Kidney (tissue), 14 donors: ENCODE results near the gene SMYD3. TPM values are rescaled to one million over a fixed set of nuclear protein-coding genes. Genes with fewer than 3 reads are reported as not detected.

Experiments used
- DNase-seq, 5 donors: peaks; one replicate each; pipeline ENCODE4 v3.0.0-alpha.2; 2013 to 2020
- FAIRE-seq: peaks from 2 replicates; lab custom pipeline; 2012; peaks lifted over from hg19 to GRCh38; lab: Jason Lieb, UNC
- H3K27ac ChIP-seq, 2 donors: one replicate each; pipeline ENCODE4 v1.7.0; 2013; ENCODE audit warnings: low read depth in 2 of 2, low read length in 2 of 2, inconsistent platforms in 1 of 2
- H3K27me3 ChIP-seq: one replicate; pipeline ENCODE4 v1.7.1; 2013; ENCODE audit warnings: low read length, inconsistent platforms; ENCODE audit not compliant: control insufficient read depth, insufficient read depth
- H3K36me3 ChIP-seq, 3 donors: one replicate each; pipeline versions ENCODE4 v1.7.0 to v1.7.1; 2013; ENCODE audit warnings: low read length in 3 of 3, control low read depth in 1 of 3, inconsistent platforms in 1 of 3; ENCODE audit not compliant: insufficient read depth in 3 of 3, control insufficient read depth in 2 of 3
- H3K4me1 ChIP-seq, 3 donors: one replicate each; pipeline versions ENCODE4 v1.7.0 to v1.7.1; 2013; ENCODE audit warnings: low read length in 3 of 3, inconsistent platforms in 1 of 3, low read depth in 1 of 3; ENCODE audit not compliant: control insufficient read depth in 2 of 3, insufficient read depth in 2 of 3
- H3K4me3 ChIP-seq, 3 donors: one replicate each; pipeline versions ENCODE4 v1.7.0 to v1.8.1; 2013; ENCODE audit warnings: low read length in 3 of 3, control low read depth in 1 of 3, inconsistent platforms in 1 of 3
- H3K9ac ChIP-seq, 3 donors: one replicate each; pipeline versions ENCODE4 v1.7.0 to v1.7.1; 2013; ENCODE audit warnings: low read length in 3 of 3, control low read depth in 1 of 3, inconsistent platforms in 1 of 3
- H3K9me3 ChIP-seq, 3 donors: one replicate each; pipeline versions ENCODE4 v1.7.0 to v1.7.1; 2013; ENCODE audit warnings: low read length in 3 of 3, control low read depth in 1 of 3, inconsistent platforms in 1 of 3; ENCODE audit not compliant: control insufficient read depth in 2 of 3, insufficient read depth in 1 of 3
- intact Hi-C: fragments of 100-400 bp; cut with DNase I; formaldehyde crosslinking; loops from one replicate; pipeline ENCODE4 v1.11.1; 2022
- polyA plus RNA-seq: library from polyadenylated mRNA; stranded (reverse); fragments of 350-450 nt; fragmentation: Illumina TruSeq; extraction: RNeasy Lipid Tissue Mini Kit (QIAGEN cat#74804); gene quantifications from one replicate; pipeline ENCODE4 v1.2.3, GENCODE V29; 2014; ENCODE audit warnings: low read depth, low replicate concordance; ENCODE audit not compliant: insufficient read depth
- total RNA-seq: library from RNA; stranded (reverse); fragmentation: NEBNext Ultra II Directional; extraction: Animal tissue kit (Norgen Biotek cat#: 25700); gene quantifications from one replicate; pipeline ENCODE4 v1.2.1, GENCODE V29; 2021
- TF ChIP-seq, protein P1 (sequence below): IDR thresholded peaks from 3 replicates; pipeline ENCODE4 v1.5.1; 2012; ENCODE audit warnings: mild to moderate bottlenecking, moderate library complexity, borderline replicate concordance; ENCODE audit not compliant: insufficient read depth; ENCODE audit errors: extremely low read depth
- donor health status: control.
- donor health status: control.
- donor health status: control.
- donor health status: control.
- donor health status: control.
- donor health status: DM: yes; HTN: yes; CAD: no.
- donor health status: Normal renal cell carcinoma (clear cell type).

SMYD3 gene
- total and polyA plus RNA-seq, 2 donors from 2014 or later: 23.3 to 23.9 TPM

DNA sequence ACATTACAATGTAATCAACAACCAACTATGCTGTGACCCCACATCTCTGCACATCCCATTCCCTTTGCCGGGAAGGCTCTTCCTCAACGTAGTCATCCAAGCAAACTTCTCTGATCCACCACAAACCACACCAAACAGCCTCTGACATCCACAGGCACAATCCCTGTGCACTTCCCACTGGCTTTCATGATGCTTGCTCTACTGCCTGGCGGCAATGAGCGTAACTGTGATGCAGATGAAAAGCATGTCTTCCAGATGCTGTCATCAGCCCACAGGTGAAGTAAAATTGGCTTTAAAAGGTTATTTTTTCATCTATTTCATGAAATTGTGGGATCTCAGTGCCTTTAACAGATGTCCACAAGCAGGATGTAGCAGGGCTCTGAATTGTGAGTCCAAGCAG lies 635.2 kb downstream of the SMYD3 start:
- Histone ChIP-seq H3K36me3 (no peaks in the 10 kb centered on the region), H3K4me3 (no peak overlapping the region), H3K27me3 (no peaks in the 10 kb centered on the region), H3K9me3 (no peaks in the 10 kb centered on the region), H3K27ac (no peak overlapping the region), H3K4me1 (peaks cover 0 to 5% (median 5%) of the 10 kb centered on the region in 3 donors), H3K9ac (no peak overlapping the region)
- no peak for DNase-seq
- no peak for FAIRE-seq
- TF ChIP-seq, protein P1, sequence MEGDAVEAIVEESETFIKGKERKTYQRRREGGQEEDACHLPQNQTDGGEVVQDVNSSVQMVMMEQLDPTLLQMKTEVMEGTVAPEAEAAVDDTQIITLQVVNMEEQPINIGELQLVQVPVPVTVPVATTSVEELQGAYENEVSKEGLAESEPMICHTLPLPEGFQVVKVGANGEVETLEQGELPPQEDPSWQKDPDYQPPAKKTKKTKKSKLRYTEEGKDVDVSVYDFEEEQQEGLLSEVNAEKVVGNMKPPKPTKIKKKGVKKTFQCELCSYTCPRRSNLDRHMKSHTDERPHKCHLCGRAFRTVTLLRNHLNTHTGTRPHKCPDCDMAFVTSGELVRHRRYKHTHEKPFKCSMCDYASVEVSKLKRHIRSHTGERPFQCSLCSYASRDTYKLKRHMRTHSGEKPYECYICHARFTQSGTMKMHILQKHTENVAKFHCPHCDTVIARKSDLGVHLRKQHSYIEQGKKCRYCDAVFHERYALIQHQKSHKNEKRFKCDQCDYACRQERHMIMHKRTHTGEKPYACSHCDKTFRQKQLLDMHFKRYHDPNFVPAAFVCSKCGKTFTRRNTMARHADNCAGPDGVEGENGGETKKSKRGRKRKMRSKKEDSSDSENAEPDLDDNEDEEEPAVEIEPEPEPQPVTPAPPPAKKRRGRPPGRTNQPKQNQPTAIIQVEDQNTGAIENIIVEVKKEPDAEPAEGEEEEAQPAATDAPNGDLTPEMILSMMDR: no peak
- intact Hi-C loops: no loop called here

GRCh38 chr1:245871191-245871590 lies 635.9 kb downstream of the SMYD3 start:
- H3K9me3 ChIP-seq: no peaks in the 10 kb centered on the region
- no peak for DNase-seq
- H3K9ac ChIP-seq: no peak overlapping the region
- H3K36me3 ChIP-seq: no peaks in the 10 kb centered on the region
- TF ChIP-seq, protein P1: no peak
- FAIRE-seq: no peak
- no peak overlapping the region for H3K4me3 ChIP-seq
- no peaks in the 10 kb centered on the region for H3K27me3 ChIP-seq
- peaks cover 0 to 5% (median 5%) of the 10 kb centered on the region in 3 donors for H3K4me1 ChIP-seq
- intact Hi-C loops: no loop called here
- no peak overlapping the region for H3K27ac ChIP-seq

DNA sequence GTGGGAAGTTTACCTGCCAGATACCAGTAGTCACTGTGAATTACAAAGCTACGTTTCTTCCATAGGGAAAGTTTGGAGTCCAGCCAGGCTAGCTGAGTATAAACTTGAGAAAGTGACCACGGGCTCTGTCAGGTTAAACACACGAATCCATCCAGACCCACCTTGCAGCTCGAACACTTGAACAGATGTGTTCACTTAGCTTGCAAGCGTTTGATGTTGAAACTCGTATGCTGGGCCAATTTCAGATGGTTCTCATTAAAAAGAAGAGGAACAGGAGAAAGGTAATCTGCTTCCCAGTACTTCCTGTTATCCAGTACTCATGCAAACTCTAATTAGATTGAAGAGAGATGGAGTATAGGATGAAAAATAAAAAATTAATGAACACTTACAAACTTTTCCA lies 636.4 kb downstream of the SMYD3 start:
- no peak overlapping the region for H3K9ac ChIP-seq
- no peaks in the 10 kb centered on the region for H3K36me3 ChIP-seq
- H3K9me3 ChIP-seq: no peaks in the 10 kb centered on the region
- H3K27ac ChIP-seq: no peak overlapping the region
- TF ChIP-seq, protein P1: no peak
- FAIRE-seq: no peak
- peaks cover 0 to 5% (median 5%) of the 10 kb centered on the region in 3 donors for H3K4me1 ChIP-seq
- no peak overlapping the region for H3K4me3 ChIP-seq
- H3K27me3 ChIP-seq: no peaks in the 10 kb centered on the region
- DNase-seq: no peak
- intact Hi-C loops: no loop called here

DNA sequence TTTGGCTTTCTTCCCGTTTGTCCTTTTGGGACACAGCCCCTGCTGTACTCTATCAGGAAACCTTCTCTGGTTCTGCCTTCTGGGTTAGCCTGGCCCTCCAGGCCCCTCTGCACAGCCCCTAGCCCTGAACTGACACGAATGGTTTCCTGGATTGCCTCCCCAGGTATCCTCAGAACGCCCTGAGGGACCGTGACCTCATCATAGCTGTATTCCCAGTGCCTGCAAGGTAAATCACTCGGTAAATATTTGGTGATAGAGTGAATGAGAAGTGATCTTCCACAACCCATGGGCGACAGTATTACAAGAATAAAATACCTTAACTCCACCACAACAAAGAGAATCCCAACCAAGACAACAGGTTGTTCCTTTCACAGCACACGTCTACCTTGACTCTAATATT lies 637.2 kb downstream of the SMYD3 start:
- Histone ChIP-seq H3K4me1 (peaks cover 0 to 2% (median 0%) of the 10 kb centered on the region in 3 donors), H3K36me3 (no peaks in the 10 kb centered on the region), H3K9ac (no peak overlapping the region), H3K9me3 (no peaks in the 10 kb centered on the region), H3K4me3 (no peak overlapping the region), H3K27ac (no peak overlapping the region), H3K27me3 (no peaks in the 10 kb centered on the region)
- no peak for FAIRE-seq
- TF ChIP-seq, protein P1: no peak
- intact Hi-C loops: no loop called here
- DNase-seq: no peak
